Measurements from ENCODE around the gene P4HA3. TPM values are rescaled to one million over a fixed set of nuclear protein-coding genes. Genes with fewer than 3 reads are reported as not detected.

Gene P4HA3
- total and polyA plus RNA-seq, 4 donors = 0.07 to 0.59 (median 0.33) TPM

- H3K27ac ChIP-seq (ENCODE audit: low read depth in 1 of 2, low read length in 2 of 2) = no peak overlapping the region
- no peak overlapping the region for H3K4me3 ChIP-seq (ENCODE audit: low read depth in 1 of 3, low read length in 3 of 3)
- no peaks in the 10 kb centered on the region for H3K9me3 ChIP-seq (ENCODE audit: control insufficient read depth in 4 of 4, low read length in 3 of 4)
- H3K4me1 ChIP-seq (ENCODE audit: control insufficient read depth in 4 of 4, insufficient read depth in 4 of 4, low read length in 3 of 4) = peaks cover 3 to 5% (median 4%) of the 10 kb centered on the region in 4 donors
- H3K9ac ChIP-seq (ENCODE audit: low read depth in 1 of 2, low read length in 2 of 2) = no peak overlapping the region
- WGBS = 73% methylated on average over 8 of the region's 8 CpGs
- H3K27me3 ChIP-seq (ENCODE audit: control insufficient read depth in 4 of 4, insufficient read depth in 4 of 4, low read length in 3 of 4) = peaks cover 0 to 3% (median 1%) of the 10 kb centered on the region in 4 donors
- TF ChIP-seq FOXA2 (IDR thresholded peaks at IDR 0.05) (no peak), NR2F2 (IDR thresholded peaks at IDR 0.05) (no peak), YY1 (IDR thresholded peaks at IDR 0.05) (no peak), SP1 (IDR thresholded peaks at IDR 0.05) (no peak), EGR1 (IDR thresholded peaks at IDR 0.05; ENCODE audit: low read depth in 2 of 2) (no peak), CTCF (IDR thresholded peaks at IDR 0.05; ENCODE audit: low read depth, low read length, missing input control) (no peak), GABPA (IDR thresholded peaks at IDR 0.05 in 1 of 2, conservative IDR thresholded peaks at IDR 0.05 in 1 of 2) (no peak), REST (IDR thresholded peaks at IDR 0.05) (no peak), RXRA (IDR thresholded peaks at IDR 0.05) (no peak), HNF4A (conservative IDR thresholded peaks at IDR 0.05) (no peak), ATF3 (IDR thresholded peaks at IDR 0.05) (no peak), MAX (IDR thresholded peaks at IDR 0.05) (no peak), ZBTB33 (IDR thresholded peaks at IDR 0.05) (no peak), JUND (IDR thresholded peaks at IDR 0.05) (no peak), HNF4G (IDR thresholded peaks at IDR 0.05) (no peak)
- no peaks in the 10 kb centered on the region for H3K36me3 ChIP-seq (ENCODE audit: control insufficient read depth in 4 of 4, insufficient read depth in 3 of 4, low read depth in 1 of 4, low read length in 3 of 4)
- no peak for DNase-seq (ENCODE audit: low spot score)
Observed at GRCh38 chr11:74306435-74307175, 4.8 kb downstream of the P4HA3 start.
